Measurements from ENCODE around the gene TMX2. TPM values are rescaled to one million over a fixed set of nuclear protein-coding genes. Genes with fewer than 3 reads are reported as not detected.
A peak's percentile ranks its signal among the peaks of the same experiment; 100 is the strongest.

The TMX2 gene
- total RNA-seq, 4 donors from 2014 or later: 12.3 to 86.7 (median 49.0) TPM

- intact Hi-C loops (cut with DNase I; ENCODE audit: low total_unique reads): no loop called here
- Histone ChIP-seq H3K27me3 (no peaks in the 10 kb centered on the region), H3K27ac (peak overlapping the region; percentile 72 to 95 (median 94)), H3K36me3 (no peaks in the 10 kb centered on the region), H3K4me1 (peaks cover 76 to 100% (median 89%) of the 10 kb centered on the region in 4 donors), H3K9me3 (no peaks in the 10 kb centered on the region), H3K4me3 (no peak overlapping the region)
- no peak for DNase-seq
- in situ Hi-C loops (cut with MboI; ENCODE audit: low pct_ligation_motif_present in 1 of 4, low pct_unique_long_range_greater_than_20kb in 1 of 4, low sequenced_read_pairs in 3 of 4): no loop called here
- WGBS, 2 donors (ENCODE audit: low coverage in 1 of 2): 57 to 60% methylated on average over 2 of the region's 2 CpGs
- TF ChIP-seq POLR2AphosphoS5 (IDR thresholded peaks at IDR 0.05) (no peak), CTCF (IDR thresholded peaks at IDR 0.05) (no peak), POLR2A (IDR thresholded peaks at IDR 0.05) (no peak), EP300 (IDR thresholded peaks at IDR 0.05; ENCODE audit: low read depth) (no peak)
Measured at GRCh38 chr11:57785072-57785471, 72.7 kb downstream of the TMX2 start.

DNA sequence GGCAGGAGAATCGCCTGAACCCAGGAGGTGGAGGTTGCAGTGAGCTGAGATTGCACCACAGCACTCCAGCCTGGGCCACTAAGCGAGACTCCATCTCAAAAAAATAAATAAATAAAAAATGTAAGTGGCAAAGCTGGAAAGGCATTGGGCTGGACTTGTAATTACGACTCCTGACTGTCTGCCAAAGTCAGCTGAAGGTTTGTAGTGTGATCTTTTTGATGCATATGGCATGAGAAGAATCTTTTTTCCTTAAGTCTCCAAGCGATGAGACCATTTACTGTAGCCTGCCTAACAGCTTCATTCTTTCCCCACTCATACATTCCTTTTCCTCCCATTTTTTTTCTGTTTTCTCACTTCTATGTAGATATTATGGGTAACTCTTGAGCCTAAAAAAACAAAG is 74.0 kb downstream of the TMX2 start:
- Histone ChIP-seq H3K27me3 (no peaks in the 10 kb centered on the region), H3K36me3 (no peaks in the 10 kb centered on the region), H3K9me3 (no peaks in the 10 kb centered on the region), H3K4me3 (no peak overlapping the region), H3K4me1 (peaks cover 67 to 99% (median 86%) of the 10 kb centered on the region in 4 donors), H3K27ac (peak overlapping the region; percentile 56 to 95 (median 82))
- in situ Hi-C loops (cut with MboI; ENCODE audit: low pct_ligation_motif_present in 1 of 4, low pct_unique_long_range_greater_than_20kb in 1 of 4, low sequenced_read_pairs in 3 of 4): no loop called here
- WGBS, 2 donors (ENCODE audit: low coverage in 1 of 2): 40 to 55% methylated on average over 3 to 4 of the region's 4 CpGs
- DNase-seq: no peak
- no peak for TF ChIP-seq CTCF (IDR thresholded peaks at IDR 0.05)
- intact Hi-C loops (cut with DNase I; ENCODE audit: low total_unique reads): no loop called here

GRCh38 chr11:57787006-57787604 is 74.7 kb downstream of the TMX2 start:
- no peaks in the 10 kb centered on the region for H3K27me3 ChIP-seq
- intact Hi-C loops (cut with DNase I; ENCODE audit: low total_unique reads): no loop called here
- H3K4me1 ChIP-seq: peaks cover 67 to 99% (median 86%) of the 10 kb centered on the region in 4 donors
- 68 to 78% methylated on average over 4 of the region's 4 CpGs for WGBS, 2 donors (ENCODE audit: low coverage in 1 of 2)
- H3K4me3 ChIP-seq: no peak overlapping the region
- no peaks in the 10 kb centered on the region for H3K9me3 ChIP-seq
- in situ Hi-C loops (cut with MboI; ENCODE audit: low pct_ligation_motif_present in 1 of 4, low pct_unique_long_range_greater_than_20kb in 1 of 4, low sequenced_read_pairs in 3 of 4): no loop called here
- H3K36me3 ChIP-seq: no peaks in the 10 kb centered on the region
- peak overlapping the region; percentile 56 to 95 (median 82) for H3K27ac ChIP-seq
- DNase-seq: no peak
- no peak for TF ChIP-seq POLR2A (IDR thresholded peaks at IDR 0.05)
- TF ChIP-seq POLR2AphosphoS5 (IDR thresholded peaks at IDR 0.05): no peak
- no peak for TF ChIP-seq CTCF (IDR thresholded peaks at IDR 0.05)
- no peak for TF ChIP-seq EP300 (IDR thresholded peaks at IDR 0.05; ENCODE audit: low read depth)

DNA sequence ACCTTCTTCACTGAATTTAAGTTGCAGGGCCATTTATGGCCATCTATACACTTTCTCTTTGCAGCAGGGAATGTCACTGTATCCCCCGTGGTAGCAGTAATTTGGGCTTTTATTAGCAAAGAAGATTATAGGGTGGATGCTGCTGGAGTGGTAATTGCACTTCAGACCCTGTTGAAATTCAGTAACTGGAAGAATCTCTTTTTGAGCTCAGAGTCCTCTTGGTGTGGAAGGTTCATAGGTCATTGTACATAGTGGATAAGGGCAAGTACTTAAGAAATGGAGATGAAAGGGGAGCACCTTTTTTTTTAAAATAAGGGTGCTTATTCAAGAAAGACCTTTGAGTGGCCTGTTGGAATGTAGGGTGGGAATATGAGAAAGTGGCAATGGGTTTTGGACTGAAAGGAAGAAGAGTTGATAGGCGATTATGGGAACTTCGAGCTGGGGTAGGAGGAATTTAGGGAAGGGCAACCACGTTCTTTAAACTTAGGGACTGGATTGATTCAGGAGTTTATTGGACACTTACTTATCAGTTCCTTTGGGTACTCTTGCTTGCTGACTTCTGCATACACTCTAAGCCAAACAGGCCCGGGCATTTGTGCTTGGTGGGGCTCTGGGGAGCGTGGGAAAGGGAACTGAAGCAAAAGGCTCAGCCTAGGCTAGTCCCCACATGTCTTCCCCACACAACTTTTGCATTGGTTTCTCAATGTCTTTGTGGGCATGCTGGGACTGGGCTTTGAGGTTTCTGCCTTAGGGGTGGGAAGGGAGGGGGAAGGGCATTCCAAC is 75.7 kb downstream of the TMX2 start:
- TF ChIP-seq CTCF (IDR thresholded peaks at IDR 0.05) (no peak), POLR2AphosphoS5 (IDR thresholded peaks at IDR 0.05) (no peak), POLR2A (IDR thresholded peaks at IDR 0.05) (no peak), EP300 (IDR thresholded peaks at IDR 0.05; ENCODE audit: low read depth) (no peak)
- Histone ChIP-seq H3K27ac (peak overlapping the region; percentile 56 to 95 (median 82)), H3K36me3 (no peaks in the 10 kb centered on the region), H3K4me1 (peaks cover 67 to 99% (median 86%) of the 10 kb centered on the region in 4 donors), H3K4me3 (no peak overlapping the region), H3K9me3 (no peaks in the 10 kb centered on the region), H3K27me3 (no peaks in the 10 kb centered on the region)
- DNase-seq: no peak
- in situ Hi-C loops (cut with MboI; ENCODE audit: low pct_ligation_motif_present in 1 of 4, low pct_unique_long_range_greater_than_20kb in 1 of 4, low sequenced_read_pairs in 3 of 4) (no loop called here), intact Hi-C loops (cut with DNase I; ENCODE audit: low total_unique reads) (no loop called here)
- 63 to 69% methylated on average over 4 to 6 of the region's 6 CpGs for WGBS, 2 donors (ENCODE audit: low coverage in 1 of 2)
